ENCODE results near the gene PIGS. TPM values are rescaled to one million over a fixed set of nuclear protein-coding genes. Genes with fewer than 3 reads are reported as not detected.
A peak's percentile ranks its signal among the peaks of the same experiment; 100 is the strongest.

The PIGS gene
- total and polyA plus RNA-seq, 2 of the 13 experiments (the other 11 are each of a cell fraction or from before 2014, with no cell fraction given) = 31.7 to 42.6 TPM

GRCh38 chr17:28552176-28552999 lies 18.9 kb downstream of the PIGS start, which contains the start of gene UNC119 (continued):
- no peak for TF ChIP-seq ZNF577 (CRISPR knock-in tag; IDR thresholded peaks at IDR 0.05; ENCODE audit: borderline replicate concordance, low read depth)
- no peak for TF ChIP-seq TRIM22 (IDR thresholded peaks at IDR 0.05)
- TF ChIP-seq SALL2 (CRISPR knock-in tag; IDR thresholded peaks at IDR 0.05) = peak; percentile 59; the same call in 1 of the 2 replicates
- TF ChIP-seq STAT5B (CRISPR knock-in tag; IDR thresholded peaks at IDR 0.05) = no peak
- TF ChIP-seq GABPB1 (CRISPR knock-in tag; IDR thresholded peaks at IDR 0.05) = peak; percentile 63; the same call in 1 of the 2 replicates
- peak; percentile 13; the same call in 1 of the 2 replicates for TF ChIP-seq ARID5B (CRISPR knock-in tag; IDR thresholded peaks at IDR 0.05)
- TF ChIP-seq CEBPG (CRISPR knock-in tag; IDR thresholded peaks at IDR 0.05) = no peak
- no peak for TF ChIP-seq ZNF225 (CRISPR knock-in tag; IDR thresholded peaks at IDR 0.05)
- peak; percentile 62; the same call in 1 of the 2 replicates for TF ChIP-seq ZNF773 (CRISPR knock-in tag; IDR thresholded peaks at IDR 0.05; ENCODE audit: borderline replicate concordance)
- TF ChIP-seq ZNF432 (CRISPR knock-in tag; IDR thresholded peaks at IDR 0.05; ENCODE audit: borderline replicate concordance) = no peak
- TF ChIP-seq HINFP (CRISPR knock-in tag; IDR thresholded peaks at IDR 0.05; ENCODE audit: low read depth) = no peak
- no peak for TF ChIP-seq RNF2 (conservative IDR thresholded peaks at IDR 0.05; ENCODE audit: low read depth)
- TF ChIP-seq SNAI1 (CRISPR knock-in tag; IDR thresholded peaks at IDR 0.05; ENCODE audit: borderline replicate concordance) = no peak
- TF ChIP-seq ATAD3A (CRISPR knock-in tag; IDR thresholded peaks at IDR 0.05) = no peak
- no peak for TF ChIP-seq ZNF251 (CRISPR knock-in tag; IDR thresholded peaks at IDR 0.05)
- TF ChIP-seq BORCS8-MEF2B (CRISPR knock-in tag; IDR thresholded peaks at IDR 0.05) = no peak
- TF ChIP-seq MYPOP (CRISPR knock-in tag; IDR thresholded peaks at IDR 0.05) = no peak
- no peak for TF ChIP-seq THYN1 (CRISPR knock-in tag; IDR thresholded peaks at IDR 0.05; ENCODE audit: borderline replicate concordance, low read depth)
- no peak for TF ChIP-seq CREM (IDR thresholded peaks at IDR 0.05)
- TF ChIP-seq CREM (CRISPR knock-in tag; IDR thresholded peaks at IDR 0.05) = no peak
- no peak for TF ChIP-seq TAF15 (IDR thresholded peaks at IDR 0.05; ENCODE audit: low read depth, low read length, poor library complexity, severe bottlenecking)
- TF ChIP-seq PBX2 (CRISPR knock-in tag; IDR thresholded peaks at IDR 0.05) = no peak
